ENCODE results near the gene GFOD2.
"Not testable (repeated sequence)": the region's sequence is repeated elsewhere in the genome, so short reads cannot be mapped to it uniquely, and the experiment has no call there.

Gene GFOD2

DNA sequence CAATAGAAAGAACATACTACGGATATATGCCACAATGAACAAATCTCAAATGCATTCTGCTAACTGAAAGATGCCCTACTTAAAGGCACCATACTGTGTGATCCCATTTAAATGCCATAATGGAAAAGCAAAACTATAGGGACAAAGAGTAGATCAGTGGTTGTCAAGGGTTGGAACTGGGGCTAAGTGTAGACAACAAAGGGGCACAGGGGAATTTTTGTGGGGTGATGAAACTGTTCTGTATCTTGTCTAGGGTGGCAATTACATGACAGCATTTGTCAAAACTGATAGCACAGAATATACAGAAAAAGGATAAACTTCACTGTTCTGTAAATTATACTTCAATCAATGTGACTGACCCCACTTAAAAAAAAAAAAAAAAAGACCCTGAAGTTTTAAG lies 17.7 kb downstream of the GFOD2 start:
- no peak for DNase-seq

DNA sequence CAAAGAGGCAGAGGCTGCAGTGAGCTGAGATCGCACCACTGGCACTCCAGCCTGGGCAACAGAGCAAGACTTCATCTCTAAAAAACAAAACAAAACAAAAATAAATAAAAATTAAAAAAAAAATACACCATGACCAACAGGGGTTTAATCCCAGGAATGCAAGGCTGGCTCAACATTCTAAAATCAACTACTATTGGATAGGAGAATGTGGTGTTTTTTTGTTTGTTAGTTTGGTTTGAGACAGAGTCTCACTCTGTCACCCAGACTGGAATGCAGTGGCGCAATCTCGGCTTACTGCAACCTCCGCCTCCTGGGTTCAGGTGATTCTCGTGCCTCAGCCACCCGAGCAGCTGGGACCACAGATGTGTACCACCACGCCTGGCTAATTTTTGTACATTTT lies 19.9 kb downstream of the GFOD2 start:
- no peak for DNase-seq

DNA sequence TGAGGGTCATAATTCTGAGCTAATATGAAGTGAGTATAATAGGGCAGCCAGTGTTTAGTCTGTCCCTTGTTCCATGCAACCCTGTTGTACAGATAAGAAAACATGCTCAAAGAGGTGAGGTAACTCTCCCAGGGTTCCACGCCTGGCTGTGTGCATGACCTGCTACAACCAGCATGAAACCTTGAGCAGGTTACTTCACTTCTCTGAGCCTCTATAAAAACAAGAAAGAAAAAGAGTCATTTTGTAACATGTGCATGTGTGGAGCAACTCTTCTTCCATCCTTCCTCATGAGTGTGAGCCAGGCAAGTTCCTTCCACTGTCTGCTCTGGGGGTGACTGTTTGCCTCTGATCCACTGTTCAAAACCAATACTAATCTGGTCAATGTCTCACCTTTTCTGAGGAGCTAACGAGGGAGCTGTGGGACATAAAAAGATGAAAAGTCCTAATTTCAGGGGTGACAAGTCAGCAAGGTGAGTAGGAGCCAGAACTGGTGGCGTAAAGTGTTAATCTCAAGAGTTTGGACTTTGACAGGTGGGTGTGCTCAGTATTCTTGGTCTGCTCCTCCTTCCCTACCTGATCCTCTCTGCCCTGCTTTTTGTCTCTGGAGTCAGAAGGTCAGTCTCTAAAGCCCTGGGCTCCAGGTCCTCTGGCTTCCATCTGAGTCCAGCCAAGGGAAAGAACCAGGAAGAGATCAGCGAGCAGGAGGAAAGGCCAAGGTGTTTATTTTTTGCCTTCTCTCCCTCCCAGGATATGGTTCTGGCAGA lies 21.5 kb downstream of the GFOD2 start:
- DNase-seq: no peak

DNA sequence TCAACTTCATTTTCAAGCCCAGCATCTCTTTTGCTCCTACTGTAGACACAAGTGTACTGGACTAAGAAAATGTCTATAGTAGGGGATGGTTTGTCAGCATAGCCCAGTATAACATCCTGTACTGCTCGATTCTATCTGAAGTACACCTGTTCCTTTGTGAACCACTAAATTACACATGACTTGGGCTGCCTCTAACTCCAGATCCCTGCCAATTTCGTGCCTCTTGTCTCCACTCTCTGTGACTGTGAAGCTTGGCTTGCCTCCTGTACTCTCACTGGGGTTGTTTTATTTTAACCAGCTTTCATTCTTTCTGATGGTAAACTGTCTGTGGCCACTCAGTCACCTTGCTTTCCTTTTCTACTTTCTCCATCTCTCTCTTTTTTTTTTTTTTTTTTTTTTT lies 24.5 kb downstream of the GFOD2 start:
- no peak for DNase-seq

DNA sequence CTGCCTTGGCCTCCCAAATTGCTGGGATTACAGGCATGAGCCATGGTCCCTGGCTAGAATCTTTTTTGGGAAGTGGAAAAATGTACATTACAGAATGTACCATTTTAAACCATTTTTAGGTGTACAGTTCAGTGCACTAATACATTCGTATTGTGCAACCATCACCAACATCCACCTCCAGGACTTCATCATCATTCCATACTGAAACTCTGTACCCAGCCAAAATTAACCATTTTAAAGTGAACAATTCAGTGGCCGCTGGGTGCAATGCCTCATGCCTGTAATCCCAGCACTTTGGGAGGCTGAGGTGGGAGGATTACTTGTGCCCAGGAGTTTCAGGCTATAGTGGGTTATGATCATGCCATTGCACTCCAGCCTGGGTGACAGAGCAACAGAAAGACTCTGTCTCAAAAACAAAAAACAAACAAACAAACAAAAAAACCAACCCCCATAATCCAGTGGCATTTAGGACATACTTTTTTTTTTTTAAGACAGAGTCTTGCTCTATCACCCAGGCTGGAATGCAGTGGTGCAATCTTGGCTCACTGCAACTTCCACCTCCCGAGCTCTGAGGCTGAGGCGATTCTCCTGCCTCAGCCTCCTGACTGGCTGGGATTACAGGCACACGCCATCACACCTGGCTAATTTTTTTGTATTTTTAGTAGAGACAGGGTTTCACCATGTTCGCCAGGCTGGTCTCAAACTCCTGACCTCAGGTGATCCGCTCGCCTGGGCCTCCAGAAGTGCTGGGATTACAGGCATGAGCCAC lies 25.4 kb downstream of the GFOD2 start:
- not testable (repeated sequence) for DNase-seq

DNA sequence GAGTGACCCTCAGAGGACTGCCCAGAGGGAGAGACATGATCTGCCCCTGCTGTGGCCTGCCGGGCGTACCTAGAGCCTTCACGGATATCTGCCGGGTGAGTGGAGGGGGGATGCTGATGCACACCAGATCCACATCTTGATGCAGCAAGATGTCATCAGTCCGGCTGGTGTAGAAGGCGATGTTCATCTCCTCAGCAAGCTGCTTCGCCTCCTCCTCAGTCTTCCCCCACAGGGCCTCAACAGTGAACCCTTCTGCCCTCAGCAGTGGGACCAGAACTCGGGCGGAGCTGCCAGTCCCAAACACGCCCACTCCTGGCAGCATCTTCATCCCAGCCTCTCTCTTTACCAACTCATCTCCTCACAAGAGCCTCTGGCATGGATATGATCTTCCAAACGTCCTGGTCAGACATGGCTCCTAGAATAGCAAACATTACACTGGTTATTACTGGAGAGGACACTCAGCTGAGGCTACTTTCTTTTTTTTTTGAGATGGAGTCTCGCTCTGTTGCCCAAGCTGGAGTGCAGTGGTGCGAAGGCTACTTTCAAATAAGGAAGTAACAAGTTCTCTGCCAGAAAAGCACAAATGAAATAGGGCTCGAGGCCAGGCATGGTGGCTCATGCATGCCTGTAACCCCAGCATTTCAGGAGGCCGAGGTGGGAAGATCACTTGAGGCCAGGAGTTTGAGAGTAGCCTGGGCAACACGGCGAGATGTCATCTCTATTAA lies 33.6 kb downstream of the GFOD2 start:
- DNase-seq: no peak

DNA sequence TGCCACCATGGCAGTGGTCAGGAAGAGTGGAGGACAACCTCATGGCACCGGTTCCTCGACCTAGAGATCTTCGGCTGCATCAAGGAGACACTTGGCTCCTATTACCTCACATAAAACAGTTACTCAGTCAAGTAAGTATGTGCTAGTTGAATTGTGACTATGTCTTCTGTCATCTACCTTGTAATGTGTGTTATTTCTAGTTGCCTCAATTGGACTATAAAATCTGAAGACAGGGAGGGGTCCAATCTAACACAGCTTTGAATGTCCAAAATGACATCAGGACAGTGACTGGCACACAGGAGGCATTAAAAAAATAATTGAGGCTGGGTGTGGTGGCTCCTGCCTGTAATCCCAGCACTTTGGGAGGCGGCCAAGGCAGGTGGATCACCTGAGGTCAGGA lies 35.3 kb downstream of the GFOD2 start:
- DNase-seq: no peak

DNA sequence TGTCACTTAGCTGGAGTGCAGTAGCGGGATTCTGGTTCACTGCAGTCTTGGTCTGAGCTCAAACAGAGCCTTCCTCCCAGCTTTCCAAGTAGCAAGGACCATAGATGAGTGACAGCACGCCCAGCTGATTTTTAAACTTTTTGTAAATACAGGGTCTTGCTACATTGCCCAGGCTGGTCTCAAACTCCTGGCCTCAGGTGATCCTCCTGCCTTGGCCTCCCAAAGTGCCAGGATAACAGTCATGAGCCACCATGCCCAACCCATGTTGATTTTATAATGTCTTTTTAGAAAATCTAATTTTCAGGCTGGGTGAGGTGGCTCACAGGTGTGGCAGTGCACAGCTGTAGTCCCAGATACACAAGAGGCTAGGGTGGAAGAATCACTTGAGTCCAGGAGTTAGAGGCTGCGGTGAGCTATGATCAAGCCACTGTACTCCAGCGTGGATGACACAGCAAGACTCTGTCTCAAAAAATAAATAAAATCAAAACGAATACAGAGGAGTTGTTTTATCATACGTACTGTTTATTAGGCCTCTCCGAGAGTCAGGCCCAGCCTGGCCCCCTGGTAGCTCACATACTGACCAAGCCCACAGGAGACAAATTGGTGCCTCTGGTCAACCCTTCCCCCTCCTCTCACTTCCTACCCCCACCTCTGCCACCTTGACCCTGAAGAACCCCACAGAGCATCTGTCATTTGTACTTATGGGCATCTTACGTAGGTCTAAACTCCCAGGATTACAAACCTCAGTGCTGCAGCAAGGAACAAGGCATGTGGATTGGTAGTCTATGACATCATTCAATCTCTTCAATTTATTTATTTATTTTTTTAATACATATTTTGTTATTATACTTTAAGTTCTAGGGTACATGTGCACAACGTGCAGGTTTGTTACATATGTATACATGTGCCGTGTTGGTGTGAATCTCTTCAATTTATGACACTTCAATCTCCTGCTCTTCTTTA lies 38.9 kb downstream of the GFOD2 start:
- no peak for DNase-seq

DNA sequence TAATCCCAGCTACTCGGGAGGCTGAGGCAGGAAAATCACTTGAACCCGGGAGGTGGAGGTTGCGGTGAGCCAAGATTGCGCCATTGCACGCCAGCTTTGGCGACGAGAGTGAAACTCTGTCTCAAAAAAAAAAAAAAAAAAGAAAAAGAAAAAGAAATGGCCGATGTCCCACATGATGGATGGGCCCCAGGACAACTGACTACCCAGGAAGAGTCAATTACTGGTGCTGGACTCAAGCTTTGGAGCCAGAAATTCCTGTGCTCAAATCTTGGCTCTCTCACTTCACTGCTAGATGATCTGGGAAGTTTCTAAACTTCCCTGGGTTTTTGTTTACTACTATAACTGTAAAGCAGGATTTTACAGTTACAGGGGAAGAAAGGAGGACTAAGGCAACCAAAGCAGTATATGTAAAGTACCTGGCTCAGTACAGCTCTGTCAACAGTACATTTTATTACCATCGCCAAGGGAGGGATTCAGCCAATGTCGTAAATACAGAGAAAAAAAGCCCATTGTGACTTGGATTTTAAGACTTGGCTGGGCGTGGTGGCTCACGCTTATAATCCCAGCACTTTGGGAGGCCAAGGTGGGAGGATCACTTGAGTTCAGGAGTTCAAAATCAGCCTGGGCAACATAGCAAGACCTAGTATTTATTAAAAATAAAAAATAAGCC lies 40.6 kb downstream of the GFOD2 start:
- no peak for DNase-seq

DNA sequence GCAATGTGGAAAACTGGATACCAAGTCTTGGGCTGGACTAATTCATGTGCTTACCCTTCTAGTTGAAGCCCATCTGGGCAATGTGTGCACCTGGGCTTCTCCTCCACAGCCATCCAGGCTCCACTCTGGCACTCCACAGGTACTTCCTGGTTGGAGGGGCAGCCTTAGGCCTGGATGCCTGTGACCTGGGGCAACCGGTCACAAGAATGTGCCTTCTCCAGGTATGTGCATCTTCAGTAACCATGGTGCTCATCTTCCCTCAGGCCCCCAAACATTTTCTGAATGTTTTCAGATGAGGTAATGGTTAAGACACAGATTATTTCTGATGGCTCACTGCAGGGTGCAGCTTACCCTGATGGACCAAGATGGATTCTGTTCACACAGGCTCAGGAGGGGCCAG lies 41.4 kb downstream of the GFOD2 start:
- no peak for DNase-seq

DNA sequence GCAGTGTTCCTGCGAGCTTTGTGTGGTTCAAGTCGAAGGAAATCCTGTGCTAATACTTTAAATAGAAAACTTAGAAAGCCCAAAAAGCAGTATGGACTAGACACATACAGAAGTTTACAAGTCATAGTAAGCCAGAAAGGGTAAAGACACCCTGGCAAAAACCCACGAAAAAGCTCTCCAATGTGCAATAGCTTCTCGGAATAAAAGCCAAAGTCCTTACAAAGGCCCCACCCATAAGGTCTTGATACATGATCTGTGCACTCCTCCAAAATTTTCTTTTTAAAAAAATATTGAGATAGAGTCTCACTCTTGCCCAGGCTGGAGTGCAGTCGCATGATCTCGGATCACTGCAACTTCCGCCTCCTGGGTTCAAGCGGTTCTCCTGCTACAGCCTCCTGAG lies 42.2 kb downstream of the GFOD2 start:
- DNase-seq: no peak

DNA sequence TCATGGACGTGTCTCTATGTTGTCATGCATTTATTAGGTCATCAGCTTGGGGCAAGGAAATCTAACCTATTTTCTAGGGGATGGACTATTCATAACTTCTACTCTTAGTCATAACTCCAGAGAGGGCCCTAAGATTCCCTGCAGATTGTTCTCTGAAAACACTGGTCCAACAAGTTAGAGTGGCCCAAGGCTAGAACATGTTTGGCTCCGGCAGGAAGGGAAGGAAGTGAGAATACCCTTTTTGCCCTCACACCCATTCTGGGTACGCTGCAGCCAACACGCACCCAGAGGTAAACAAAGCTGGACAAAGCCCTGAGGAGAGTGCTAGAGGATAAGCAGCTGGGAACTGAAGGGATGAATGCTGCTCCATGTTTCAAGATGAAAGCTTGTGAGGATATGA lies 42.6 kb downstream of the GFOD2 start:
- no peak for DNase-seq

DNA sequence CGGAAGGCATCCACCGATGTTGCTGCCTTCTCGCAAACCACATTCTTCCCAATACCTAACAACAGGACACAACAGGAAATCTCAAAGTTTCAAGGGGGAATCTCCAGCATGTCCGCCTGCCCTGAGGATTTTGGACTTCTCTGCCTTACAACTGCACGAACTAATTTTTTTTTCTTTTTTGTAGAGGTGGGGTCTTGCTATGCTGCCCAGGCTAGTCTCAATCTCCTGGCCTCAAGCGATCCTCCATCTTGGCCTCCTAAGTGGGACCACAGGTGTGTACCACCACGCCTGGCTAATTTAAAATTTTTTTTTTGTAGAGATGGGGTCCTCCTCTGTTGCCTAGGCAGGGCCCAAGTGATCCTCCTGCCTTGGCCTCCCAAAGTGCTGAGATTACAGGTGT lies 43.1 kb downstream of the GFOD2 start:
- DNase-seq: no peak

DNA sequence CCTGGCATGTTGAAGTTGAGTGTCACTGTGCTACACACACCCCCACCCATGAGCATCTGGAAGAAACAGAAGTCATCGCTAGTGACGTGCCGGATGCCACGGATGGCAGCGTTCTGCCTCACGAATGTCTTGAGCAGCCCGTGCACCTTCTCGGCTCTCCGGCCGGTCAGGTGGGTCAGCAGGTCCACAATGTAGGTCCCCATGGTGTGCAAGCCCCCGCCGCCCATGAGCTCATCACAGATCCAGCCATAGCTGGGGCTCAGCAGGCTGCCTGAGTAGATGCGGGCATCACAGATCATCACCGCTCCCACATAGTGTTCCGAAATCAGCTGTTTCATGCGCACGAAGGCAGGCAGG lies 43.6 kb downstream of the GFOD2 start:
- no peak for DNase-seq

DNA sequence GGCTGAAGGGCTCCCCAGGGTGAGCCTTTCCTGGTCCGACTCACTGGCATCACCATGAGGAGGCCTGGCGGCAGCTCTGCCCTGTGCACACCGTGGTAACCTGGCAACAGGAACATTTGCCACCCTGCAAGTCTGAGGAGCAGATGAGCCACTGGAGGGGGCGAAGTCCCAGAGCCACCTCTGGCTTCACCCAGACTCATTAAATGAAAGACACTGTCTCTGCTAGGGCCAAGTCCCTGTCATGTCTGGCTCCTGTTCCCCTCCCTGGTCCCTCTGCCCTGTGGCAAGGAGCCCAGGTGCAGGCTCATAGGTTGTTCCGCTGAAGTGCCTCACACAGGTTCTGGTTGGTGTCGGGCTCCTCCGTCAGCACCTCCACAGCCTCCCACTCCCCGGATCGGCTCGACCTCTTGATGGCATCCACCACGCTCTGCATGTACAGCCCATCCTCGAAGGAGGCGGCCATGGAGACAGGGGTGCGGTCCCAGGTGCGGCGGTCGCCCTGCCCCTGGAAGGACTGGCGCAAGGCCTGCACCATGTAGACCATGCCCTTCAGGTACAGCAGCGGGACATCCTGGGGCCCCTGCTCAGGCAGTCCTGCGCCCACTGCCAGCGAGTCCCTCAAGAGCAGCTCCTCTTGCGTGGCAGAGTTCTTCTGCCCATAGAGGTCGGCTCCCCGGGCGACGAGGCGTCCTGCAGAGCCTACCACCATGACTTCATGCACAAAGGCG lies 44.1 kb downstream of the GFOD2 start:
- DNase-seq: no peak

DNA sequence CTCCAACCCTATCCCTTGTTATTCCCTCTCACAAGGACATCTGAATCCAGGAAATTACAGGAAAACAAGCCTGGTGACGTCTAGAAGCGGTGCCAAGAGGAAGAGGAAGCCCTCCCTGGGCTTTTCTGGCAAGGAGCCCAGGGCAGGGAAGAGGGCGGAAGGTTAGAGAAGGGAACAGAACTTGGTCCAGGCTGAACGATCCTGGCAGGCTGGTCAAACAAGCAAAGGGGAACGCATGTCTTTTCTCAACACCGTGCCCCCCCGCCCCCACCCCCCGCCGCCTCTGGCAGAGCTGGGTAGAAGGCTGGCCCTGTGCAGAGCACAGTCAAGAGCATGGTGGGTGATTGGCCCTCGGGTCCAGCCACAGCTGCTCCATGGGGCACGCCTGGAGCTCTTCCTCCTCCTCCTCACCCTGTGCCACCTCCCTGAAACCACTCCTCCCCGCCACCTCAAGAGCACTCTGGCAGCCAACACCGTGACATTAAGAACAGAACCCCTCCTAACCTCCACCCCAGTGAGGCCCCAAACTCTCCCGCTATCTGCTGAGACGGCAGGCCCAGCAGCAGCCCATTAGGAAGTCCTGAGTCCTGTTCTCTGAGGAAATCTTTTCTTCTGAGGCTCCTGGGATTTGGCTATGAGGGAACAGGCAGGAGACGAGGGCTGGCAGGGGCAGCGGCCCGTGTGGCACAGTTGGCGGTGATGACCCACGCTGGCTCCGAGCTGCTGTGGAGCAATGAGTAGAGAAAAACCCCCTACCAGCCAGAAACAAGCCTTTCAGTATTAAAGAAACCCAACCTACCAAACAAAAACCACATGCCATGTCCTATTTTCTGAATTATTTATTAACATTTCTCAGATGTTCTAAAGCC lies 45.2 kb downstream of the GFOD2 start:
- no peak for DNase-seq

DNA sequence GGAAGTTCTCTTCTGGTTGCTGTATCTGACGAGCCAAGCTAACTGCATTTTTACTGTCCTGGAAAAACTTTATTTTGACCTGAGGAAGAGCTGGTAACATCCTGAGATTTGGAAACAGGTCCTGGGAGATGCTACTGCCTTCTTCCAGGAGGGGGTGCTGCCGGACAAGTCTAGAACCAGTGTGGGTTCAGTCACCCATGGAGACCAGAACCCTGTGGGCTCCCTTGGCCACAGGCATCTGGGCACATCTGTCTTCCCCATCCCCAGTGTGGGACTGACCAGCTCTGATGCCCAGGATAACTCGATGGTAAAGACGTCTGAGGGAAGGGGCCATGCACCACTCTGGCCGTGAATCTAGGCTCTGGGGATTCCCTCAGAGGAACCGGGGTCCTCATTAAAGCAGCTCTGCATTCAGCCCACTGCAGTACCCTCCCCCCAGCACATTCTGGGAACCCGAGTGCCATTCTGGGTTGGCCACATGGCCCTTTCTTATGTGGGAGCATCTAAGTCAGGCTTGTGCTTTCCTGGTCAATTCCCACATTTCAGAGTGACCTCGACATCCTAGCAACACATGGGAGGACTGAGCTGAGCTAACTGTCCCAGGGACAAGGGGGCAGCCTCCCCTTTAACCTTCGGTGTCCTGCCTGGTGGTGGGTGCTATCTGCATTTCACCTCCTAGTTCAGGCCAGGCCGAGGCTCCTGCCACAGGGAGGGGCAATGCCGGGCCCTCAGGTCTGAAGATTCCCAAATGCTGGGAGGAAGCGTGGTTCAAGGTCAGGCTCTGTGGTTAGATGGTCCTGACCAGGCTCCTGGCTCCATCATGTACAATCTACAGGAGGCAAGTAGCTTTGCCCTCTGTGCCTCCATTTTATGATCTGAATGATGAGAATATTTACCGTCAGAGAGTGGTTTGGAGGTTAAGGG lies 46.1 kb downstream of the GFOD2 start:
- no peak for DNase-seq

DNA sequence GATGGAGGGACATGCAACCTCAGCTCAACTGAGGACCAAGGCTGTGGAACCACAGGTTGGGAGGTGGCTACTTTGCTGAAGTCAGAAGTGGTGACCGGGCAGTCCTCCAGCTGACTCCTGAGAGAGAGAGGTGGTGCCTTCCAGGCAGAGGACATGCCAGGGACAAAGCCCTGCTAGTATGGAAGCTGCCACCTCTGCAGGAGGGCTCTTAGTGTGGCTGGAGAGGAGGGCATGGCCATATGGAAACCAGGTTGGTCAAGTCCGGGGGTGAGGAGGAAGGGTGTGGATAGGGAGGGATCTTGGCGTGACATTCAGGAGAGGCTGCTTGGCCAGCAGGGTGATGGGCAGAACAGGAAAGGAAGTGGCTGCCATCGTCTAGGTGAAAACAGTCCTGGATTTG lies 46.8 kb downstream of the GFOD2 start:
- no peak for DNase-seq

DNA sequence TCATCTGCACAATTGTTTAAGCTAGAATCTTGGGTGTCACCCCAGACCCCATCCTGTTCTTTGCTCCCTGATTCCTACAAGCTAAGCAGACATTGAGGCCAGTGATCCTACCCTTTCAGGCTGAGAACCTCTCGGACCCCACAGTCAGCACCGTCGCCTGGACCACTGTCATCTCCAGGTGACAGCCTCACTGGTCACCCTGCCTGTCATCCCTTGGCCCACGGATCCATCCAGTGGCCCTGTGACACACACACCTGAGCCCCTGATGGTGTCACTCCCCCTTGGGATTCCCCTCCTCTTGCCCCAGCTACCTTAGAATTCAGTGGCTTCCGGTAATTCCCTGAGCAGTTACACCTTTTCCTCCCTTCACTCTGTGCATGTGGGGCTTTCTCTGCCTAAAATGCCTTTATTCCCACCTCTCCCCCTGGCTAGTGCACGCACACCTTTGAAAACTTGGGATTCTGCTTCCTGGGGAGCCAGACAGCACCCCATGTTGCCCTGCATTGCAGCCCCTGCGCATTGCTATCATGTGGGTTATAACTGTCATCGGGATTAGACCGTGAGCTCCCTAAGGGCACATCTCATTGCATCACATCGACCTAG lies 49.5 kb downstream of the GFOD2 start:
- DNase-seq: no peak

Data from NCI-H187 treated with DMSO at 0.1 percent for 48 hours (cell line).